IPS-NIHi11 (cell line): ENCODE measurements around the gene SHISA7.
"Not testable (repeated sequence)": the region's sequence is repeated elsewhere in the genome, so short reads cannot be mapped to it uniquely, and the experiment has no call there.

Experiments
- DNase-seq: peaks from one replicate; pipeline ENCODE4 v3.0.0; 2012; ENCODE audit warnings: mixed read lengths, low spot score

SHISA7 gene

GRCh38 chr19:55446060-55446459, 3.0 kb upstream of the SHISA7 start:
- DNase-seq = no peak

GRCh38 chr19:55444646-55445045, 1.5 kb upstream of the SHISA7 start:
- no peak for DNase-seq

GRCh38 chr19:55443824-55444480, 852 bp upstream of the SHISA7 start:
- no peak for DNase-seq

- peak; percentile 47 for DNase-seq
Observed at GRCh38 chr19:55442372-55442961, 633 bp downstream of the SHISA7 start.

- peak; percentile 91 for DNase-seq
Observed at GRCh38 chr19:55441692-55442321, 1.3 kb downstream of the SHISA7 start.

- DNase-seq = no peak
Observed at GRCh38 chr19:55441319-55441691, 1.8 kb downstream of the SHISA7 start.

- peak; percentile 85 for DNase-seq
Observed at GRCh38 chr19:55440411-55441105, 2.5 kb downstream of the SHISA7 start.

GRCh38 chr19:55439052-55439451, 4.0 kb downstream of the SHISA7 start:
- DNase-seq = no peak

- DNase-seq = peak; percentile 90
Observed at GRCh38 chr19:55437410-55437809, 5.7 kb downstream of the SHISA7 start.

GRCh38 chr19:55436847-55437246, 6.3 kb downstream of the SHISA7 start:
- no peak for DNase-seq

- no peak for DNase-seq
Observed at GRCh38 chr19:55435020-55435419, 8.1 kb downstream of the SHISA7 start.

GRCh38 chr19:55434356-55434919, 8.7 kb downstream of the SHISA7 start:
- DNase-seq = no peak

- DNase-seq = peak; percentile 35
Observed at GRCh38 chr19:55433292-55433691, 9.8 kb downstream of the SHISA7 start.

- DNase-seq = no peak
Observed at GRCh38 chr19:55432241-55432959, 10.7 kb downstream of the SHISA7 start.

- no peak for DNase-seq
Observed at GRCh38 chr19:55431183-55431582, 11.9 kb downstream of the SHISA7 start.

GRCh38 chr19:55426042-55426441, 17.1 kb downstream of the SHISA7 start:
- no peak for DNase-seq

- DNase-seq = no peak
Observed at GRCh38 chr19:55424518-55424917, 18.6 kb downstream of the SHISA7 start.

- no peak for DNase-seq
Observed at GRCh38 chr19:55423225-55424005, 19.7 kb downstream of the SHISA7 start.

- DNase-seq = not testable (repeated sequence)
Observed at GRCh38 chr19:55421281-55421680, 21.8 kb downstream of the SHISA7 start.

GRCh38 chr19:55419624-55420236, 23.4 kb downstream of the SHISA7 start:
- no peak for DNase-seq

GRCh38 chr19:55419103-55419502, 24.0 kb downstream of the SHISA7 start:
- DNase-seq = no peak
